A204.1 (cell line): Measurements from ENCODE around the gene PAK3.

Experiments used
- FAIRE-seq: peaks from 2 replicates; lab custom pipeline; 2012; peaks lifted over from hg19 to GRCh38; lab: Jason Lieb, UNC

The PAK3 gene

DNA sequence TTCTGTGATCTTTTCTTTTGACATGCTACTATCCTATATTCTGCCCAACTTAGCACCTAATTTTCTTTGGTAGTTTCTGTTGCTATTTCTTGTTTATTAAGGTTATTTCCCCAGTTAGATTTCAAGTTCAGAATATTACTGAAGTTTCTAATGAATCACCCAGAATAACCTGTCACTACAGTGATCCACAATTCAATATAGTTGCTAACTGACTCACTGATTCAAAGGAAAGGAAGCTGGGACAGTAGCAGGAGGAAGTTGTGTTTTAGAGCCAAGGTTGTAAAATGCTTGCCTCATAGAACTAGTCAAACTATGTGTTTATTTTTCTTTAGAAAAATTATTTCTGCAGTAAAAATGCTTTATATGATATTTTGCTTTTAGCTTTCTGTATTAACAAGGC, 37.4 kb downstream of the PAK3 start:
- no peak for FAIRE-seq

DNA sequence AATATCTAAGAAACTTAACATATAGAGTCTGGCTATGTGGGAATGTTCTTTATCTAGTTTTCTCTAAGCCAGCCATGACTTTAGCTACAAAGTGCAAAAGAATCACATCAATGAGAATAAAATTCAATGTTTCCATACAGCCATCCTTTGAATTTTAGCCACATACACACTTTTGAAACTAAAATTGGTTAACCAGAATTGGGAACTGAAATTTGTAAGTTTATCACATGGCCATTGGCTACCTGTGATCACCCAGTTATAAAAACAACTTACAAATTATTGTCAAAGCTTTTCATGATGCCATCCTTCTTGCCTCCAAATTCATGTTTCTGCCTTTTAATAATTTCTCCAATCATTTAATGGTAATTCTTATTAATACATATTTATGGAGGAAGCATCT, 49.9 kb downstream of the PAK3 start:
- FAIRE-seq, result no peak

DNA sequence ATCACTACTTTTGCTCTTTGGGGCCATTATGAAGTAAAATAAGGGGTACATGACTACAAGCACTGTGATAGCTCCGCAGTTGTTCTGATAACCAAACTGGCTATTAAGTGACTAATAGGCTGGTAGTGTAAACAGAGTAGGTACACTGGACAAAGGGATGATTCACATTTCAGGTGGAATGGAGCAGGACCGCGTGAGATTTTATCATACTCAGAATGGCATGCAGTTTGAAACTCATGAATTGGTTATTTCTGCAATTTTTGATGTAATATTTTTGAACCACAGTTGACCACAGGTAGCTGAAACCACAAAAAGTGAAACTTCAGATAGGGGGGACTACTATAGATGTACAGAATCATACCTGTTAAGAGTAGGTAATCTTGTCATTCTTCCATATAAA, 55.8 kb downstream of the PAK3 start:
- no peak for FAIRE-seq

DNA sequence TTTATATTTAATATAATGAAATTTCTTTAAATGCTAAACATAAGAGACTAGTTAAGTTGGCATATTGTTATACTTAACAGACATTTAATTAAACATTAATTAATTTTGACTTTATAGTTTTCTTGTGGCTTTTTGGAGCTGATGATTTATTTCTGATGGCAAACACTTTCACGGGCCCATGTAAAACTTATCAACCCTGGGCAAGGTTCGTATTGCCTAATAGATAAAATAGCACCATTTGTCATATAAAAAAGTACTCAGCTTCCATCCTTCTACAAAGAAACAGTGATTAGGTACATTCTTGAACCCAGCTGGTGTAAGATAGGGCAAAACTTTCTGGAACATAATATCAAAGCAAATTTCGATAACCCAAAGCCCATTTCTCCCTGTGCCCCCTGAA, 63.2 kb downstream of the PAK3 start:
- no peak for FAIRE-seq

DNA sequence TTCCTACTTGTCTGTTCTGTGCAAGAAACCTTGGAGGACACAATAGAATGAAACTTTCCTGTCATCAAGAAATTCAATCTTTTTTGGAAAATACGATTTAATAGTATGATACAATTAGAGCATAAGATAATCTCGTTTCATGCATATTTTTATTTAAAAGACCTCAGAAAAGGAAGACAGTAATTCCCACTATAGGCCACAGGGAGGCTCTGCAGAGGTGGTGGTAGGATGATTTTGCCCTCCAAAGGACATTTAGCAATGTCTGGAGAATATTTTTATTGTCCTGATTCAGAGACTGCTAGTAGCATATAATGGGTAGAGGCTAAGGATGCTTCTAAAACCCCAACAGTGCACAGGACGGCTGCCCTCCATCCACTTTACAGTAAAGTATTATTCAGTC, 68.7 kb downstream of the PAK3 start:
- no peak for FAIRE-seq

DNA sequence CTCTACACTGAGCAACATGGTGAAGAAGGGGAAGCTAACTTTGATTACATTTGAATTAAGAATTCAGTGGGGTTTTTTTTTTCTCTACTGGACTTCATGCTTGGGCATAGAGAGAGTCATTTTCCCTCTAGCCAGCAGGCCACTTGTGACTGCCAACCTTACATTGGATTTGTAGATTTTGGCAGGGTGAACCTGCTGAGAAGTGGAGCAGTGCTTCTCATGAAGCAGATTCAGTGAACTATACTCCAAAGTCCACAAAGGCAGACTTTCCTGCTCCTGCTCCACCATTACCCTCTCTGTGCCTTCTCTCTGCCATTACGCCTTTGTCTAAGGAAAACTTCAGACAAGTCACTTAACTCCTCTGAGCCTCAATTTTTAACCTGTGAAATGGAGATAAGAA, 69.9 kb downstream of the PAK3 start:
- no peak for FAIRE-seq

DNA sequence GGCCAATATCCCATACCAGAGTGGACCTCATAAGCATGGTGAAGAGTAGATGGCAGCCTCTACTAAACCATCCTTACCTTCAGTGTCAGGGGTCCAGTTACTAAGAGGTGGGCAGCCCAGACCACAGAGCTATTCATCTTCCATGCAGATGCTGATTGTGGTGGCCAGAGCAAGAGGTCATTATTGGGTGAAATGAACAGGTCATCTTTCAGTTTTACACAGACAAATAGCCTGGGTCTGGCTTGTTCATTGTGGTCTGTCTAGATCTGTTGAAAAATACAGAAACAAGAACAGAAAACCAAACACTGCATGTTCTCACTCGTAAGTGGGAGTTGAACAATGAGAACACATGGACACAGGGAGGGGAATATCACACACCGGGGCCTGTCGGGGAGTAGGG, 71.3 kb downstream of the PAK3 start:
- FAIRE-seq, result no peak

DNA sequence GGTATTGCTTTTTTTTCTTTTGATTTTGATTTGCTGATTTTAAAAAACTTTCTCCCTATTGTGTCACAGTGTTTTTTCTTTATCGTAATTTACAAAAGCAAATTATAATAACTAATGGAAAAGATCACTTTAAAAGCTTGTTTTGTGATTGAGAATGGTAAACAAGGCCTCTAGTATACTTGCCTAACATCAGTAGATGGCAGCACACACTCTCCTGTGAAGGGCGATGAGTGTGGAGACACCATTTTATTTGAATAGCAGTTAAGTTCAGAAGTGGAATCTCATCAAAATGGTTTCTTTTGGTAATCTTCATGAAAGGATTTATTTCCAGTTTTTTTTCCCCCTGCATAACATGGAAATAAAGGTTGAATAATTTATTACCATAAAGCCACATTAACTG, 72.3 kb downstream of the PAK3 start:
- FAIRE-seq, result peak; percentile 29

DNA sequence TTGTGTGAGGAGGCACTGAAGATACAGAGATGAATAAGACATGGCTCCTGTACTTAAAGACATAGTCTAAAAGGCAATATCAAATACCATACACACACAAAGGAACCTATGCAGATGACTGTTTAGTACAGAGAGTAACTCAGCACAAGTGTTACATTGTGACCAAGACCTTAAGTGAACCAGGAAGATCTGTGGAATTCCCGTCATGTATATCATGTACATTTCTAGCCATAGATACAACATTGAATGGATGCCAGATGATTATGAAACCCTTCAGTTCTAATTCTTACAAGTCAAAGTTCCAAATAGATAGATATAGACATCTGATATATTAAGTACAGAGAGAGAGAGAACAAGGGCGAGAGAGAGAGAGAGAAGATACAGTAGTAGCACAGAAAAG, 73.2 kb downstream of the PAK3 start:
- FAIRE-seq, result no peak

DNA sequence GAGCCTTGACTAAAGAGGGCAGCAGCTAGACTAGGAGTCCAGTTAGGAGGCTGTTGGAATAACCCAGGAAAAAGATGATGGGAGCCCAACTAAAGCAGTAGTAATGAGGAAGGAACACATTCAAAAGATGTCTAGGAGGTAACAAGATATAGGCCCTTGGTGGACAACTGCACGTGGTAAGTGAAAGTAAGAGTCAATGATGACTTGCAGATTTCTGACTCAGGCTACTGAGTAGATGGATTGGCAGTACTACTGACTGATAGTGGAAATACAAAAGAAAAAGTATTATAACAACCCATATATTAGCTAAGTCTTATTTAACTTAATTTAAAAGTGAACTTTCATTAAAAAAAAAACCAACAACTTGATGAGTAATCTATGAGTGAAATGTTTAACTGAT, 74.0 kb downstream of the PAK3 start:
- no peak for FAIRE-seq

DNA sequence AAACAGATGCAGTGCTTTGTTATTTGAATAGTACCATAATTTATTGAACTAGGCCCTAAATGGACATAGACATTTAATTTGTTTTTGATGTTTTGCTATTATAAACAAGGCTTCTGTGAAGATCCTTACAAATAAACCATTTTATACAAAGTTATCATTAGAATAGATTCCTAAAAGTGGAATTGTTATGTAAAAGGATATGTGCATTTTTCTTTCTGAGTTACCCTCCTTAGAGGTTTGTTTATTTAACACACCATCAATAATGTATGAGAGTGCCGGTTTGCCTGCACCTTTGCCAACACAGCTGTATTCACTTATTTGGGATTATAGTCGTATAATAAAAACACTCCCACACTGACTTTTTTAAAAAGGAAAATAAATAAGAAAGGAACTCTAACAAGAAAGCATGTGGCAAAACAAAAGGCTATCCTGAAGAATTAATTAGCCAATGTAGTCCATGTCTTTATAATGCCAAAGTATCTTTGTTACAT, 84.8 kb downstream of the PAK3 start:
- FAIRE-seq, result no peak

DNA sequence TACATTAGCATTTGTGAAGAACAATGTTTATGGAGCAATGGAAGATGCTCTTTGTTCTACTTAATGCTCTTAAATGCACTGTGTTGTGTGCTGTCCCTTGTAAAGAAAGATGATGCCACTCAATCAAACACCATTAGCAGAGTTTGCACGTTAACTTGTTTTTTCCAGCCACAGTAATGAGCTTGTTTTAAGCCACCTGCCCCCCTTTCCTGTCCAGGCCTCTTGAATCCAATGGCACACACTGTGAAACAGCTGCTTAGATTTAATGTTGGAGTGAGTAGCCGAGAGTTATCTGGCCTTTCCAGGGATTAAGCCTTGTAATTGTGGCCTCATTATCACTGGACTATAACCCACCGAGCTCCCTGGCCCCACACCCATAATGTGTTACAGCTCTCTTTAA, 86.0 kb downstream of the PAK3 start:
- no peak for FAIRE-seq

DNA sequence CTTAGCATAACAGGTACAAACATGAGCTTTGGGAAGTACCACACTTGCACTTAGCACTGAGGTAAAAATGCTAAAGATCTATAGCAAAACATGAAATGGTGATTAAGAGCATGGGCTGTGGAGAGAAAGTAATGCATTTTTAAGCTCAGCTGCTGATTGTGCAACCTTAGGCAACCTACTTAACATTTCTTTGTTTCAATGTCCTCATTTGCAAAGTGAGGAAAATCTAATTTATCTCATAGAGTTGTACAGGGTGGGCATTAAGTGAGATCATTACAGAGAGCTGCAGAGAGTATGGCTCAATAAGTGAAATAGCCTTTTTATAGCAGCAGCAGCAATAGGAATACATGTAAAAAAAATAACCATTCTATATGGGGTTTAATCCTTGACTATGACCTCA, 87.0 kb downstream of the PAK3 start:
- FAIRE-seq, result no peak

DNA sequence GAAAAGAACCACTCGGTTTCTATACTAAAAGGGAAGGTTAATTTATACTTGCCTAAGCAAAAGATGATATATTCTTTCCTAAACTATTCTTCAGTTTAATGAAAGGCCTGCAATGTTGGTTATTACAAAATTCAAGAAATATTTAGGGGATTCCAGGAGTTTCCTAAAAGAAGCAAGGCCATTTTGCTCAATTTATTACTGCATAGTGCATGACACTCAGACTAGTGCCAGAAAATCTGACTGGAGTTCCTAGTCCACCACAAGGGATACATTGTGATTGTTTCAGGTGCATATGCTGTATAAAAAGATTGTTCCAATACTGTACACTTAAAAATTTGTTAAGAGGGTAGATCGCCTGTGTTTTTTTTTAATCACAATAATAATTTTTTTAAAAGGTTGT, 95.6 kb downstream of the PAK3 start:
- no peak for FAIRE-seq

DNA sequence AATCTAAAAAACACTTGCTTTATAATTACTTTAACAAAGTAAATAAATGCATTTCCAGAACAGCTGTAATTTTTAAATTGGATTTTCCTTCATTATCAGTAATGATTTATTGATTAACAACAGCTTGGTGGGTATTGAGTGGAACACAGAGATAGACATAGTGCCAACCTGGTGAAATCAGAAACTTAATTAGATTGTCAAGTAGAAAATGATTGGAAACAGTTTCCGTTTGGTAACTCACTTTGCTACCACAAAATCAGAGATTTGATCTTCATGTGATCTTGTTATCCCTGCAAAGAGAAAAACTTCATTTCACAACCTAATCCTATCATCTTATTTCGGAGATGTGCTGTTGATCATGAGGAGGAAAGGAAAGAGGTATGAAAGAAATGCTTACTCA, 103.5 kb downstream of the PAK3 start:
- FAIRE-seq, result no peak

DNA sequence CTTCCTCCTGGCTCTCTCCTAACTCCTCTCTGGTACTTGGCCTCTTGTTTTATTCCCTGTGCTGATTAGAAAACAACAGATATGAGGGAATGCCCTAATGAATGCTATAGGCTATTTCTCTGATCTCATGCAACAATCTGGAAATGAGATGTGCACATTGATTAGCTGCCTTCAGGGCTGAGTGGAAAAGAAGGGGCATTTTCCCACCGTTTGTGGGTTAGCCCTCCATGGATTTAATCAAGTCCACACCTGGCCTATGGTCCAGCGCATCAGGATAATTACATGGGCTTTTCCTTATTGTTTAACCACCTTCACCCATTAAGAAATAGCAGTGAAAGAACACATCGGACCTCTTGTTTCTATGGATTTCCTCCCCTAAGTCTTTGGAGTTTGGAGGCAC, 104.3 kb downstream of the PAK3 start:
- no peak for FAIRE-seq

DNA sequence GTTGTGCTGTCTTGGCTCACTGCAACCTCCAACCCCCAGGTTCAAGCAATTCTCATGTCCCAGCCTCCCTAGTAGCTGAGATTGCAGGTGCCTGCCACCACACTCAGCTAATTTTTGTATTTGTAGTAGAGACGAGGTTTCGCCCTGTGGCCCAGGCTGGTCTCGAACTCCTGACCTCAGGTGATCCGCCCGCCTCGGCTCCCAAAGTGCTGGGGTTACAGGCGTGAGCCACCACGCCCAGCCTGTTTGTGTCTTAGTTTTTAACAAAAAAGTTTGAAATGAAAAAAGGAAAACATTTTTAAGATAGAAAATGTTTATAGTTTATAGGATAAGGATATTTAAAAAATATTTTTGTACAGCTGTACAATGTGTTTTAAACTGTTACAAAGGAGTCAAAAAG, 111.9 kb downstream of the PAK3 start:
- FAIRE-seq, result no peak

DNA sequence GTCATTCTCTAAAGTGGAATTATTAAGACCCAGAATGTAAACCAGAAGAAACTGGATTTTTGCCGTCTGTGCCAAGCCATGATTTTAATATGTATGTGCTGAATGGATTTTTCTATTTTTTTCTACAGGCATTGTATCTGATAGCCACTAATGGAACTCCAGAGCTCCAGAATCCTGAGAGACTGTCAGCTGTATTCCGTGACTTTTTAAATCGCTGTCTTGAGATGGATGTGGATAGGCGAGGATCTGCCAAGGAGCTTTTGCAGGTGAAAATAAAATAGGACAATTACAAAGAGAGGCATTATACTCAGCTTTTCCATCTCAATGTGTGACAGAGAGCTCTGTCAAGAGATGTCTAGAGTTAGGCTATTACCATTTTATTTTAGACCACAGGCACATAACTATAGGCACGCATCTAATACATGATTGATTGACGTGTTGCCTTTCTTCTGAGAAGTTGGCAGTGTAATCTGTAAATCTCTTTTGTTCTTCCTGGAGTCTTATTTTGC, 120.4 kb downstream of the PAK3 start:
- no peak for FAIRE-seq

DNA sequence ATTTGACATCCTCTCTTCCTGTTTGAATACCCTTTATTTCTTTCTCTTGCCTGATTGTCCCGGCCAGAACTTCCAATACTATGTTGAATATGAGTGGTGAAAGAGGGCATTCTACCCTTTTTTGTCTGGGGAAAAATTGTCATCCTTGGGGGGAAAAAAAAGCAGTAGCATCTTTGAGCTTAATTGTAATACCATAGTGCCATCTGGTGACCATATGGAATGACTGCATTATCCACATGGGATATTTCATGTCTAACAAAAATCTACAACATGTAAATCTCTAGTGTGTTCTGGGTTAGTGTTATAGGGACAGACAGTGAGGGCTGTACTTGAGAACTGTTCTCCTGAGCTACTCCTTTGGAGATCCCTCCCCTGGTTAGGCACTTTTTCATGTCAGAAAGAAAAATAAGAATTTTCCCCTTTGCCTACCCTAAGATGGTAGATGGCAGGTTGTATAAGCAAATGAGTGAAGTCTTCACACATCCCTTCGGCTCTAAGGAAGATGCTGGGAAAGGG, 148.3 kb downstream of the PAK3 start:
- FAIRE-seq, result peak; percentile 62

DNA sequence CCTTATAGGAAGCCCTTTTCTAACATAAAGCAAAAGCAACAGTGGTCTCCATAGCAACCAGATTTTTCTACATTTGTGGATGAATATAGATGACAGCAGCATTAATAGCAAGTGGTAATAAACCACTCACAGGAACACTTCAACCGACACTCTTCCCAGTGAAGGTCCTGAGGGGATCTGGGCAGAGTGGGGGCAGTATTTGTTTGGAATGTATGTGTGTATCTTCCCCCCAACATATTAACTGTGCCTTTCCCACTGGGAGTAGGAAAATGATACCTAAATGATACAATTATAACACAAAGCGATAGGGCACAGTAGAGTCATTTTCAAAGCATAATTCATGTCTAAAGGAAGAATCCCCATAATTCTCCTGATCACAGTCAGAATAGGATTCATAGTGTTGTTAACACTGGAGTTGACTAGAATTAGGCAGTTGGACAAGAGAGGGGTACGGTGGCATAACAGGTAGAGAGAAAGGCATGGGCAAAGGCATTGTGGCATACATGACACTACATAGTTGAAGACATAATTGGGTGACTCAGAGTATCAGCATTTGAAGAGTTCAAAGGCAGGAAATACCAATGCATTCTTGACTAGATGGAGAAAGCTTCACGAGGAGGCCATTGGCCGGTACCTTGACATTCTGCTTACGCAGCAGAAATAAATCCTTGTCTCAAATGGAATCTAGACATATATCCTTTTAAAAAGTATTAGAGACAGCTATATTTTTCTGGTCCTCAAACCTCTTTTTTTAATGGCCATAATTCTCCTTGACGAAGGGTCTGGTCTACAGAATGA, 159.1 kb downstream of the PAK3 start:
- no peak for FAIRE-seq

DNA sequence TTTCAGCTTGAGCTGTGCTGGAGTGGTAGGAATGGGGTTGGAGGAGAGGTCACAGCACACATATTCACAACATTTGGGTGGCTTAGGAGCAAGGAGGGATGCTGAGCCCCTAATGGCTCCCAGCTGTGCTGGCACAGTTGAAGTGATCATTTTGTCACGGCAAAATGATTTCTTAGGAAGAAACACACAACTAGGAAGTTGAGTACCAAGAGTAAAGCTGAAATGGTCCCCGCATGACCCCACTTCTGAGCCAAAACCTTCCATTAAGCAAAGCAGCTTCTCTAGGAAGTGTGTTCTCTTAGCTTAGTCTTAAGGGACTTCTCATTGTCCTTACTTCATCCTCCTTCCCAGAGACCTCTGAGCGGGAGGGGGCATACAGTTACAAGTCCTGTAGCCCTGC, 161.7 kb downstream of the PAK3 start:
- FAIRE-seq, result no peak

DNA sequence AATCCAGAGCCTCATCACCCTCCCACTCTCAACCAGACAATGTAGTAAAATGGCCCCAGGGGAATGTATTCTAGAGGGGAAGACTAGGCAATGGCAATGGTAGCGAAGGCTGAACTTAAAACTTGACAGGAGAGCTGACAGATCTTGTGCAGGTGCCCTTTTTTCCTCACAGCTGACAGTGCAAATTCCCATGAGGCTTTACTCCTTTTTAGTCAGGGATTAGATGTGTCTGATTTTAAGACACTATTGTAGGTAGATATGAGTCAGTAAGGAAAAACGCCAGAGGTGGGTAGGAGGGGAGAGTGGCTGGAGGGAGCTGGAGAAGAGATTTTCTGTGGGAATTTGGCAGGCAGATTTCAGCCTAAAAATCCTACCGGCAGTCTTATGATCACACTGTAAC, 163.6 kb downstream of the PAK3 start:
- FAIRE-seq, result no peak

DNA sequence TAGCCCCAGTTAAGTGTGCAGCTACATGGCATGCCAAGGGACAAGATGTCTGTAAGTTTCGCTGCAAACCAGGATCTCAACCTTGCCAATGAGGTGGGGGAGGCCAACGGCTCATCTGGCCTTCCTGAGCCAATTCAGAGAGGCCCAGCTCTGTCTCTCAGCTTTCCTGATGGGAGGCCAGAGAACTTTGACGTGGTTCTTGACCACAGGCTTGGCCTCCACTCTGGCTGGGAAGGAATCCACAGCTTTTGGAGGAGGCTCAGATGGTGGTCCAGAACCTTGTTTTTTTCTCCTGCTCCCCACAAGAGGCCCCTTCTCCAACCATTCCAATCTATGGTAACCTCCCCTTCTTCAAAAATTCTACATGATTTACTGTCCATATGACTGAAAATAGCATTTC, 164.5 kb downstream of the PAK3 start:
- FAIRE-seq, result no peak

DNA sequence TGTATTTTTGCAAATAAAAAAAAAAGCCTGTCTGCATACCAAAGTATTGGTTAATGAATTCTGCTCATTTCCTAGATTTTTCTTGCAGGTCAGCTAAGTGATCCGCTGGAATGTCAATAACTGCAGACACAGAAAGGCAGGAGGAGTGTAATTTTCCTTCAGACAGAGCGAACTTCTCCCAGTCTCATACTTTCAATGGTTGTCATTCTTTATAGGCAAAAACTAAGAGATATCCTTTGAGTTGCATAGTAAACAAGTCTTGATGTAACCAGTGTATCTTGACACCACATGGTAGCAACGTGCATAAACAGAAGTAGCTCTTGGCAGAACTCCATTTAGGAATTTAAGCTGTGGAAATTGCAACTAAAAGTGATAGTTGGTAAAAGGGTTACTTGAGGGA, 166.1 kb downstream of the PAK3 start:
- no peak for FAIRE-seq
